Stimulated activated naive CD8-positive, alpha-beta T cell treated with anti-CD3 and anti-CD28 coated beads, Interleukin-15, amount 100 ng/mL, for 72 hours (primary cell): ENCODE measurements around the gene POLR2B.
"Not testable (repeated sequence)": the region's sequence is repeated elsewhere in the genome, so short reads cannot be mapped to it uniquely, and the experiment has no call there.

Source experiments
- ATAC-seq: fragments of 150-1000 bp; cut with Tn5 transposase; 2 replicates; pipeline ENCODE4 v1.10.0; 2021; ENCODE audit warnings: mild to moderate bottlenecking, moderate library complexity
- DNase-seq, 2 donors: peaks; one replicate each; pipeline ENCODE4 v3.0.0; 2021 to 2022
- H3K27ac Mint-ChIP-seq, 2 donors: one replicate each; pipeline ENCODE4 v1.8.0; 2022; ENCODE audit warnings: mild to moderate bottlenecking in 2 of 2, mixed read lengths in 2 of 2, moderate library complexity in 2 of 2
- H3K27me3 Mint-ChIP-seq: one replicate; pipeline ENCODE4 v1.8.0; 2022; ENCODE audit warnings: mixed read lengths
- H3K4me1 Mint-ChIP-seq: one replicate; pipeline ENCODE4 v1.8.0; 2022; ENCODE audit warnings: mild to moderate bottlenecking, mixed read lengths
- H3K4me3 Mint-ChIP-seq, 2 donors: one replicate each; pipeline ENCODE4 v1.8.0; 2022; ENCODE audit warnings: mild to moderate bottlenecking in 2 of 2, mixed read lengths in 2 of 2, moderate library complexity in 1 of 2
- H3K9me3 Mint-ChIP-seq, 2 donors: one replicate each; pipeline ENCODE4 v1.8.0; 2022; ENCODE audit warnings: mixed read lengths in 2 of 2

The POLR2B gene

GRCh38 chr4:56978750-56979303 is at the start of gene POLR2B:
POLR2B (plus strand) TSS chr4:56978896; CDS start chr4:56978986, 90 bp downstream.
- peak within 1 kb of the TSS; percentile 94 to 100 for H3K4me3 Mint-ChIP-seq
- peak within 1 kb of the TSS; percentile 99 for H3K27ac Mint-ChIP-seq
- no peaks in the 10 kb centered on the region for H3K27me3 Mint-ChIP-seq
- H3K4me1 Mint-ChIP-seq, result peaks cover 55% of the 10 kb centered on the region
- DNase-seq (peak; percentile 88 to 95), ATAC-seq (peak; percentile 59)
- peaks cover 3% of the 10 kb centered on the region in 2 donors for H3K9me3 Mint-ChIP-seq

GRCh38 chr4:56930638-56931037 is 48.1 kb upstream of the POLR2B start:
- Mint-ChIP-seq H3K9me3 (no peaks in the 10 kb centered on the region), H3K27me3 (no peaks in the 10 kb centered on the region), H3K4me1 (peaks cover 23% of the 10 kb centered on the region), H3K4me3 (no peak overlapping the region), H3K27ac (no peak overlapping the region)
- DNase-seq (no peak), ATAC-seq (no peak)

GRCh38 chr4:56931924-56932323 is 46.8 kb upstream of the POLR2B start:
- DNase-seq (no peak), ATAC-seq (no peak)
- no peak overlapping the region for H3K27ac Mint-ChIP-seq
- peaks cover 23% of the 10 kb centered on the region for H3K4me1 Mint-ChIP-seq
- H3K9me3 Mint-ChIP-seq, result no peaks in the 10 kb centered on the region
- H3K4me3 Mint-ChIP-seq, result no peak overlapping the region
- H3K27me3 Mint-ChIP-seq, result no peaks in the 10 kb centered on the region

GRCh38 chr4:56937262-56937661 is 41.4 kb upstream of the POLR2B start:
- H3K9me3 Mint-ChIP-seq, result no peaks in the 10 kb centered on the region
- DNase-seq (no peak), ATAC-seq (no peak)
- no peak overlapping the region for H3K4me3 Mint-ChIP-seq
- H3K27me3 Mint-ChIP-seq, result no peaks in the 10 kb centered on the region
- H3K4me1 Mint-ChIP-seq, result peaks cover 5% of the 10 kb centered on the region
- H3K27ac Mint-ChIP-seq, result no peak overlapping the region

- not testable (repeated sequence) for H3K9me3 Mint-ChIP-seq, H3K27ac Mint-ChIP-seq, H3K4me1 Mint-ChIP-seq, H3K27me3 Mint-ChIP-seq, H3K4me3 Mint-ChIP-seq, ATAC-seq, DNase-seq
Measured at GRCh38 chr4:56939826-56940225, 38.9 kb upstream of the POLR2B start.

- H3K4me1 Mint-ChIP-seq, result peaks cover 5% of the 10 kb centered on the region
- H3K9me3 Mint-ChIP-seq, result no peaks in the 10 kb centered on the region
- ATAC-seq (no peak), DNase-seq (no peak)
- no peak overlapping the region for H3K27ac Mint-ChIP-seq
- H3K27me3 Mint-ChIP-seq, result no peaks in the 10 kb centered on the region
- no peak overlapping the region for H3K4me3 Mint-ChIP-seq
Measured at GRCh38 chr4:56940403-56940802, 38.3 kb upstream of the POLR2B start.

GRCh38 chr4:56940971-56941370 is 37.7 kb upstream of the POLR2B start:
- H3K4me1 Mint-ChIP-seq, result peaks cover 5% of the 10 kb centered on the region
- no peak overlapping the region for H3K27ac Mint-ChIP-seq
- H3K27me3 Mint-ChIP-seq, result no peaks in the 10 kb centered on the region
- DNase-seq (no peak), ATAC-seq (no peak)
- H3K4me3 Mint-ChIP-seq, result no peak overlapping the region
- H3K9me3 Mint-ChIP-seq, result no peaks in the 10 kb centered on the region

- H3K27me3 Mint-ChIP-seq, result no peaks in the 10 kb centered on the region
- H3K27ac Mint-ChIP-seq, result no peak overlapping the region
- H3K4me1 Mint-ChIP-seq, result peaks cover 5% of the 10 kb centered on the region
- no peaks in the 10 kb centered on the region for H3K9me3 Mint-ChIP-seq
- no peak overlapping the region for H3K4me3 Mint-ChIP-seq
- ATAC-seq (peak; percentile 42), DNase-seq (no peak)
Measured at GRCh38 chr4:56941403-56941802, 37.3 kb upstream of the POLR2B start.

- Mint-ChIP-seq H3K4me1 (no peaks in the 10 kb centered on the region), H3K27me3 (no peaks in the 10 kb centered on the region), H3K9me3 (no peaks in the 10 kb centered on the region), H3K4me3 (no peak overlapping the region), H3K27ac (no peak overlapping the region)
- DNase-seq (no peak), ATAC-seq (no peak)
Measured at GRCh38 chr4:56953680-56954520, 24.8 kb upstream of the POLR2B start.

GRCh38 chr4:56958111-56958517 is 20.6 kb upstream of the POLR2B start:
- Mint-ChIP-seq H3K27me3 (no peaks in the 10 kb centered on the region), H3K27ac (no peak overlapping the region), H3K9me3 (no peaks in the 10 kb centered on the region), H3K4me3 (no peak overlapping the region), H3K4me1 (no peaks in the 10 kb centered on the region)
- DNase-seq (no peak), ATAC-seq (no peak)

GRCh38 chr4:56959100-56959499 is 19.6 kb upstream of the POLR2B start:
- Mint-ChIP-seq H3K4me3 (no peak overlapping the region), H3K27ac (no peak overlapping the region)
- ATAC-seq, result no peak

GRCh38 chr4:56961107-56961500 is 17.6 kb upstream of the POLR2B start:
- ATAC-seq (no peak), DNase-seq (no peak)
- peak overlapping the region; percentile 54 to 80 for H3K27ac Mint-ChIP-seq
- no peaks in the 10 kb centered on the region for H3K4me1 Mint-ChIP-seq
- no peaks in the 10 kb centered on the region for H3K9me3 Mint-ChIP-seq
- no peaks in the 10 kb centered on the region for H3K27me3 Mint-ChIP-seq
- H3K4me3 Mint-ChIP-seq, result no peak overlapping the region

More at GRCh38 chr4:56959100-56959499, 19.6 kb upstream of the POLR2B start:
- DNase-seq, result no peak
- Mint-ChIP-seq H3K9me3 (no peaks in the 10 kb centered on the region), H3K27me3 (no peaks in the 10 kb centered on the region), H3K4me1 (no peaks in the 10 kb centered on the region)

GRCh38 chr4:56971383-56971782 is 7.3 kb upstream of the POLR2B start:
- H3K4me1 Mint-ChIP-seq, result peaks cover 48% of the 10 kb centered on the region
- DNase-seq (no peak), ATAC-seq (peak; percentile 66)
- peaks cover 11 to 12% of the 10 kb centered on the region in 2 donors for H3K9me3 Mint-ChIP-seq
- no peak overlapping the region for H3K27ac Mint-ChIP-seq
- H3K4me3 Mint-ChIP-seq, result peak overlapping the region in 1 of 2 donors; percentile 1
- H3K27me3 Mint-ChIP-seq, result no peaks in the 10 kb centered on the region

GRCh38 chr4:56972389-56972788 is 6.3 kb upstream of the POLR2B start:
- Mint-ChIP-seq H3K4me3 (no peak overlapping the region), H3K27ac (peak overlapping the region in 1 of 2 donors; percentile 78), H3K9me3 (peaks cover 11 to 12% of the 10 kb centered on the region in 2 donors), H3K4me1 (peaks cover 48% of the 10 kb centered on the region), H3K27me3 (no peaks in the 10 kb centered on the region)
- no peak for ATAC-seq
- DNase-seq, result no peak

GRCh38 chr4:56972809-56973208 is 5.9 kb upstream of the POLR2B start:
- Mint-ChIP-seq H3K9me3 (peaks cover 11 to 12% of the 10 kb centered on the region in 2 donors), H3K4me3 (no peak overlapping the region), H3K27ac (peak overlapping the region in 1 of 2 donors; percentile 78), H3K27me3 (no peaks in the 10 kb centered on the region), H3K4me1 (peaks cover 48% of the 10 kb centered on the region)
- no peak for DNase-seq
- ATAC-seq, result no peak

GRCh38 chr4:56973336-56973735 is 5.4 kb upstream of the POLR2B start:
- no peak for DNase-seq
- H3K27ac Mint-ChIP-seq, result no peak overlapping the region

More at GRCh38 chr4:56973336-56973735, 5.4 kb upstream of the POLR2B start:
- H3K4me3 Mint-ChIP-seq, result no peak overlapping the region
- no peaks in the 10 kb centered on the region for H3K27me3 Mint-ChIP-seq
- peaks cover 11 to 12% of the 10 kb centered on the region in 2 donors for H3K9me3 Mint-ChIP-seq
- no peak for ATAC-seq
- H3K4me1 Mint-ChIP-seq, result peaks cover 48% of the 10 kb centered on the region
